GM12878 (cell line): ENCODE results near the gene SPA17. TPM values are rescaled to one million over a fixed set of nuclear protein-coding genes. Genes with fewer than 3 reads are reported as not detected.
A peak's percentile ranks its signal among the peaks of the same experiment; 100 is the strongest.

Experiments used
- ATAC-seq: fragments of 200-7000 bp; cut with Tn5 transposase; 3 replicates; pipeline ENCODE4 v1.9.1; 2020; ENCODE audit warnings: mild to moderate bottlenecking, moderate library complexity
- BruUV-seq: library from RNA; stranded (reverse); fragments of 400-500 nt; replicated peaks from 2 replicates; lab custom pipeline; 2021; lab: Mats Ljungman, UMichigan
- CTCF ChIA-PET: fragments of 300-600 bp; sonication (Branson Sonifier 250); formaldehyde crosslinking; extraction: SDS; loops from one replicate; lab custom pipeline; 2021; ENCODE audit warnings: inconsistent platforms; lab: Yijun Ruan, JAX
- POLR2A ChIA-PET: fragments of 350-600 bp; formaldehyde crosslinking; extraction: SDS; loops from one replicate; lab custom pipeline; 2021; ENCODE audit warnings: inconsistent platforms; lab: Charles Lee
- RAD21 ChIA-PET: fragments of 300-600 bp; sonication (Branson Sonifier 250); formaldehyde crosslinking; loops from one replicate; lab custom pipeline; 2023; ENCODE audit warnings: antibody characterized with exemption; ENCODE audit not compliant: unreplicated experiment; lab: Charles Lee
- SMC1A ChIA-PET: fragments of 300-600 bp; sonication (Branson Sonifier 250); formaldehyde crosslinking; loops from one replicate; lab custom pipeline; 2023; ENCODE audit not compliant: unreplicated experiment, uncharacterized antibody; lab: Charles Lee
- DNase-seq: peaks from one replicate; pipeline ENCODE4 v3.0.0-alpha.2; 2011; ENCODE audit warnings: low read depth, low spot score
- FAIRE-seq: peaks from 3 replicates; lab custom pipeline; 2011; peaks lifted over from hg19 to GRCh38; lab: Jason Lieb, UNC
- H2AFZ ChIP-seq: 2 replicates; pipeline ENCODE4 v1.6.0; 2011; ENCODE audit warnings: low read depth, low read length, control low read depth; ENCODE audit not compliant: control insufficient read depth
- H3K27ac ChIP-seq: 2 replicates; pipeline ENCODE4 v1.5.1; 2011; ENCODE audit warnings: control low read depth; ENCODE audit not compliant: control insufficient read depth, insufficient read depth
- H3K27me3 ChIP-seq, 2 experiments: replicated peaks in 1 of 2; 2 replicates each; pipeline versions ENCODE4 v1.6.0 to v1.6.1; 2011; ENCODE audit warnings: low read length in 1 of 2; ENCODE audit not compliant: control insufficient read depth in 2 of 2, insufficient read depth in 2 of 2
- H3K36me3 ChIP-seq, 2 experiments: 2 replicates each; pipeline ENCODE4 v1.5.1; 2011; ENCODE audit warnings: low read length in 1 of 2; ENCODE audit not compliant: control insufficient read depth in 2 of 2, insufficient read depth in 2 of 2
- H3K4me1 ChIP-seq: 2 replicates; pipeline ENCODE4 v1.6.1; 2011; ENCODE audit warnings: mild to moderate bottlenecking, low read length, moderate library complexity, mixed read lengths; ENCODE audit not compliant: control insufficient read depth, insufficient read depth
- H3K4me2 ChIP-seq: 2 replicates; pipeline ENCODE4 v1.6.0; 2011; ENCODE audit warnings: control low read depth; ENCODE audit not compliant: control insufficient read depth, insufficient read depth
- H3K4me3 ChIP-seq: fragments of 200-600 bp; sonication (generic); 2 replicates; pipeline ENCODE4 v1.5.1; 2016
- H3K79me2 ChIP-seq: 2 replicates; pipeline ENCODE4 v1.6.0; 2011; ENCODE audit warnings: low read length; ENCODE audit not compliant: control insufficient read depth, insufficient read depth
- H3K9ac ChIP-seq: 2 replicates; pipeline ENCODE4 v1.8.0; 2011; ENCODE audit warnings: low read length, control low read depth, mixed read lengths; ENCODE audit not compliant: control insufficient read depth, insufficient read depth
- H3K9me3 ChIP-seq: replicated peaks from 3 replicates; pipeline ENCODE4 v1.5.1; 2011; ENCODE audit warnings: mild to moderate bottlenecking, low read length; ENCODE audit not compliant: control insufficient read depth, insufficient read depth
- H4K20me1 ChIP-seq: 2 replicates; pipeline ENCODE4 v1.6.0; 2011; ENCODE audit not compliant: control insufficient read depth, insufficient read depth
- CHD1 ChIP-seq: IDR thresholded peaks from 2 replicates; pipeline ENCODE4 v1.6.1; 2012; ENCODE audit warnings: low read depth, low read length, improper control_type of control experiment
- FOXK2 ChIP-seq: fragments of 450-650 bp; IDR thresholded peaks from 2 replicates; pipeline ENCODE4 v1.6.1; 2017; ENCODE audit warnings: mild to moderate bottlenecking, moderate library complexity
- LARP7 ChIP-seq: fragments of 450-650 bp; IDR thresholded peaks from 2 replicates; pipeline ENCODE4 v1.6.1; 2017; ENCODE audit warnings: mild to moderate bottlenecking
- NFYB ChIP-seq: IDR thresholded peaks from 2 replicates; pipeline ENCODE4 v1.6.1; 2011; ENCODE audit warnings: low read depth, mild to moderate bottlenecking, low read length, improper control_type of control experiment, moderate library complexity; ENCODE audit not compliant: insufficient read depth
- POLR2A ChIP-seq: IDR thresholded peaks from 2 replicates; pipeline ENCODE4 v1.6.1; 2011; ENCODE audit warnings: low read depth, mild to moderate bottlenecking, low read length
- POU2F2 ChIP-seq: IDR thresholded peaks from 3 replicates; pipeline ENCODE4 v1.6.1; 2011; ENCODE audit warnings: low read depth, mild to moderate bottlenecking, low read length, borderline replicate concordance
- SIX5 ChIP-seq: IDR thresholded peaks from 2 replicates; pipeline ENCODE4 v1.6.1; 2011; ENCODE audit warnings: mild to moderate bottlenecking, low read depth, low read length, moderate library complexity; ENCODE audit not compliant: severe bottlenecking
- SMAD1 ChIP-seq: fragments of 450-650 bp; IDR thresholded peaks from 2 replicates; pipeline ENCODE4 v1.6.1; 2018; ENCODE audit warnings: mild to moderate bottlenecking, low read depth; ENCODE audit not compliant: partially characterized antibody
- SP1 ChIP-seq: IDR thresholded peaks from one replicate; pipeline ENCODE4 v1.6.1; 2011; ENCODE audit warnings: low read depth, low read length
- WGBS: methylation state at CpG from one replicate; pipeline ENCODE4 v1.1.6; 2016; ENCODE audit warnings: low lambda C conversion rate; ENCODE audit not compliant: insufficient replicate concordance, insufficient coverage; ENCODE audit errors: missing lambda C conversion rate; 5-methylcytosine and 5-hydroxymethylcytosine counted together
- in situ Hi-C: fragments of 300-500 bp; cut with MboI; formaldehyde crosslinking; loops from 9 replicates; pipeline ENCODE4 v1.14.3; 2018; ENCODE audit warnings: mixed read lengths
- intact Hi-C: fragments of 100-400 bp; cut with micrococcal nuclease; formaldehyde crosslinking; loops from one replicate; pipeline ENCODE4 v1.14.2; 2022; ENCODE audit not compliant: unreplicated experiment
- polyA plus RNA-seq, 11 experiments: library from polyadenylated mRNA; depleted of rRNA in 4 of 11; unstranded in 6 of 11; stranded (reverse) in 5 of 11; fragments of >200 nt; fragmentation: Nextera tagmentation in 4 of 11; fragmentation: Illumina TruSeq in 1 of 11; extraction: Ambion mirVana in 4 of 11; extraction: Trizol in 1 of 11; gene quantifications; 1 replicate in 1 of 11; 2 replicates in 10 of 11; pipeline versions ENCODE4 v1.2.1 to v1.2.3, GENCODE V29; 2011 to 2016; ENCODE audit warnings: inconsistent platforms in 2 of 11, missing spikeins in 2 of 11, low read depth in 1 of 11
- total RNA-seq, 4 experiments: library from RNA; depleted of rRNA in 3 of 4; stranded (reverse); fragments of >200 nt in 3 of 4; fragmentation: Illumina TruSeq in 1 of 4; extraction: Trizol in 1 of 4; gene quantifications; 2 replicates each; pipeline versions ENCODE4 v1.2.1 to v1.2.3, GENCODE V29; 2013 to 2021
- TF ChIP-seq, protein P1 (sequence below): IDR thresholded peaks from 2 replicates; pipeline ENCODE4 v1.6.1; 2011; ENCODE audit warnings: mild to moderate bottlenecking, low read depth, low read length, moderate library complexity; ENCODE audit not compliant: insufficient replicate concordance
- TF ChIP-seq, protein P2 (sequence below): fragments of 450-650 bp; conservative IDR thresholded peaks from 2 replicates; pipeline ENCODE4 v1.6.1; 2017; ENCODE audit warnings: mild to moderate bottlenecking, moderate library complexity
- TF ChIP-seq, protein P3 (sequence below): IDR thresholded peaks from 2 replicates; pipeline ENCODE4 v1.6.1; 2012; ENCODE audit warnings: low read depth, low read length, improper control_type of control experiment

The SPA17 gene
- total and polyA plus RNA-seq, 10 of the 15 experiments (the other 5 are each of a cell fraction or from before 2014, with no cell fraction given), result 2.9 to 13.2 (median 8.5) TPM

DNA sequence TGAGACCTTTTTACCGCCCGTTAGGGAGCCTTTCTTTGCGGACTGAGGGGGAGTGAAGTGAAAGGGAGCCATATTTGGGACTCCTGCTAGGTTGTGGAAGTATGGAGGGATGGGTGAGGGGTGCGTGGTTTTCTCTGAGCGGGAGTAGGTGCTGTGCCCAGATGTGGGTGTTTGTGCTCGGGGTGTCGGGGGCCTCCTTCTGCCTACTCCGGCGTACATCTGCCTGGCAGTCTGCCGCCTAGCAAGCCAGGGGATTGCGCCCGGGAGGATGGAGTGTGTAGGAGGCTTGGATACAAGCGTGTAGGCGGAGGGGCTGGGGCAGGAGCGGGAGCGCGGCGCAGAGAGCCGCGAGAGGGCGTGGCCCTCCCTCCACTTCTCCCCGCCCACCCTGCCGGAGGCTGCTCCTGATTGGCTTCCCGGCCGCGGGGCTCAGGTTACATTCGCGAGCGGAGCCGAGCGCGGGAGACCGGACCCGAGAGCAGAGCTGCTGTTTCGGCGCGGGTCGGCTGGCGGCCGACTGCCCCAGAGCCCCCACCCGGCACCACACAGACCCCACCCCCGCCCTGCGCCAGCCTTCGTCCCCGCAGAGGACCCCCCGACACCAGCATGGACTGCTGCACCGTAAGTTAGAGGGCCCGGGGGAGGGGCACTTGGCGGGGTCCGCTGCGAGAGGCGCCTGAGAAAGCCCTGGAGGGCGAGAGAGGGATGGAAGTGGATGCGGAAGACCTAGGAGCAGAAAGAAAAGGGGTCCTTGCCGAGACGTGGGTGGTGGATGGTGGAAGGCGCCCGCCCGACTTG, 66.0 kb downstream of the SPA17 start, which contains the start of gene NRGN:
TSS of gene NRGN (plus strand) at position 464 of the 798 bp plus-strand sequence. CDS start at position 607, 143 bp downstream.
- Histone ChIP-seq H3K9me3 (no peaks in the 10 kb centered on the region), H3K27ac (no peak within 1 kb of the TSS), H3K4me2 (peak within 1 kb of the TSS; percentile 99), H4K20me1 (no peaks in the 10 kb centered on the region), H3K4me1 (peaks cover 10% of the 10 kb centered on the region), H2AFZ (peak within 1 kb of the TSS; percentile 81), H3K27me3 (peaks cover 2 to 3% of the 10 kb centered on the region in 2 experiments; a peak in 1 of 4 replicates), H3K9ac (peak within 1 kb of the TSS; percentile 29; the same call in 1 of the 2 replicates), H3K4me3 (peak within 1 kb of the TSS; percentile 81), H3K79me2 (no peaks in the 10 kb centered on the region), H3K36me3 (no peaks in the 10 kb centered on the region)
- TF ChIP-seq SP1, result peak; percentile 23
- TF ChIP-seq NFYB, result peak; percentile 46; the same call in 1 of the 2 replicates
- TF ChIP-seq SIX5, result peak; percentile 44
- TF ChIP-seq, protein P1, sequence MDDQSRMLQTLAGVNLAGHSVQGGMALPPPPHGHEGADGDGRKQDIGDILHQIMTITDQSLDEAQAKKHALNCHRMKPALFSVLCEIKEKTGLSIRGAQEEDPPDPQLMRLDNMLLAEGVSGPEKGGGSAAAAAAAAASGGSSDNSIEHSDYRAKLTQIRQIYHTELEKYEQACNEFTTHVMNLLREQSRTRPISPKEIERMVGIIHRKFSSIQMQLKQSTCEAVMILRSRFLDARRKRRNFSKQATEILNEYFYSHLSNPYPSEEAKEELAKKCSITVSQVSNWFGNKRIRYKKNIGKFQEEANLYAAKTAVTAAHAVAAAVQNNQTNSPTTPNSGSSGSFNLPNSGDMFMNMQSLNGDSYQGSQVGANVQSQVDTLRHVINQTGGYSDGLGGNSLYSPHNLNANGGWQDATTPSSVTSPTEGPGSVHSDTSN, result no peak
- 0 out of 2 replicates have a peak, but pooled peaks have one; percentile 45 for TF ChIP-seq POLR2A
- TF ChIP-seq, protein P2, sequence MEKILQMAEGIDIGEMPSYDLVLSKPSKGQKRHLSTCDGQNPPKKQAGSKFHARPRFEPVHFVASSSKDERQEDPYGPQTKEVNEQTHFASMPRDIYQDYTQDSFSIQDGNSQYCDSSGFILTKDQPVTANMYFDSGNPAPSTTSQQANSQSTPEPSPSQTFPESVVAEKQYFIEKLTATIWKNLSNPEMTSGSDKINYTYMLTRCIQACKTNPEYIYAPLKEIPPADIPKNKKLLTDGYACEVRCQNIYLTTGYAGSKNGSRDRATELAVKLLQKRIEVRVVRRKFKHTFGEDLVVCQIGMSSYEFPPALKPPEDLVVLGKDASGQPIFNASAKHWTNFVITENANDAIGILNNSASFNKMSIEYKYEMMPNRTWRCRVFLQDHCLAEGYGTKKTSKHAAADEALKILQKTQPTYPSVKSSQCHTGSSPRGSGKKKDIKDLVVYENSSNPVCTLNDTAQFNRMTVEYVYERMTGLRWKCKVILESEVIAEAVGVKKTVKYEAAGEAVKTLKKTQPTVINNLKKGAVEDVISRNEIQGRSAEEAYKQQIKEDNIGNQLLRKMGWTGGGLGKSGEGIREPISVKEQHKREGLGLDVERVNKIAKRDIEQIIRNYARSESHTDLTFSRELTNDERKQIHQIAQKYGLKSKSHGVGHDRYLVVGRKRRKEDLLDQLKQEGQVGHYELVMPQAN, result no peak
- no peak for TF ChIP-seq FOXK2
- TF ChIP-seq POU2F2, result no peak
- 0 out of 2 replicates have a peak, but pooled peaks have one; percentile 41 for TF ChIP-seq LARP7
- no peak for TF ChIP-seq CHD1
- TF ChIP-seq SMAD1, result no peak
- TF ChIP-seq, protein P3, sequence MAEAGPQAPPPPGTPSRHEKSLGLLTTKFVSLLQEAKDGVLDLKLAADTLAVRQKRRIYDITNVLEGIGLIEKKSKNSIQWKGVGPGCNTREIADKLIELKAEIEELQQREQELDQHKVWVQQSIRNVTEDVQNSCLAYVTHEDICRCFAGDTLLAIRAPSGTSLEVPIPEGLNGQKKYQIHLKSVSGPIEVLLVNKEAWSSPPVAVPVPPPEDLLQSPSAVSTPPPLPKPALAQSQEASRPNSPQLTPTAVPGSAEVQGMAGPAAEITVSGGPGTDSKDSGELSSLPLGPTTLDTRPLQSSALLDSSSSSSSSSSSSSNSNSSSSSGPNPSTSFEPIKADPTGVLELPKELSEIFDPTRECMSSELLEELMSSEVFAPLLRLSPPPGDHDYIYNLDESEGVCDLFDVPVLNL, result peak; percentile 64
- DNase-seq (no peak), ATAC-seq (peak; percentile 99), FAIRE-seq (no peak)
- POLR2A ChIA-PET, result interaction anchor here (1.6 kb wide), 1 partner anchor 13 kb away, joined by 5 read pairs; no protein-coding TSS in a partner anchor
- RAD21 ChIA-PET, result interaction anchor here (0.6 to 2.9 kb wide), 3 partner anchors 22 to 70 kb away, joined by 3 to 23 read pairs (median 4); no protein-coding TSS in a partner anchor
- WGBS, result 3% methylated on average over 36 of the region's 59 CpGs
- BruUV-seq, result no TSS peak
- CTCF ChIA-PET, result interaction anchor here (0.9 to 12.2 kb wide), 6 partner anchors 8 to 68 kb away, joined by 3 to 202 read pairs (median 6); partner anchors contain the start of genes ESAM, SIAE and SPA17
- SMC1A ChIA-PET, result interaction anchor here (0.9 to 4.9 kb wide), 4 partner anchors 15 to 96 kb away, joined by 3 to 32 read pairs (median 4); no protein-coding TSS in a partner anchor
- in situ Hi-C loops (no loop called here), intact Hi-C loops (no loop called here)
